K562 treated with DMSO at 1 percent for 24 hours (cell line): Measurements from ENCODE around the gene PANX1. TPM values are rescaled to one million over a fixed set of nuclear protein-coding genes. Genes with fewer than 3 reads are reported as not detected.

Source experiments
- total RNA-seq: library from RNA; unstranded; fragments of 300-600 nt; gene quantifications from 2 replicates; pipeline ENCODE4 v1.2.3, GENCODE V29; 2022; ENCODE audit warnings: low read depth; ENCODE audit not compliant: insufficient read depth

PANX1 gene
- total RNA-seq: 10.8 and 12.0 TPM in 2 replicates

GRCh38 chr11:94128746-94129511 is at the start of gene PANX1:
Gene PANX1, plus strand, starts transcription at chr11:94128841. Its CDS starts 472 bp downstream, at chr11:94129313.

Other genes with a start within 250 kb of the PANX1 start
- gene HEPHL1, start 107.5 kb upstream of the PANX1 start, total RNA-seq: not detected in 2 replicates
- not detected in 2 replicates for gene IZUMO1R, start 175.7 kb downstream of the PANX1 start, total RNA-seq